HCT116 (cell line): ENCODE results near the gene SHANK3.

Experiments
- CTCF ChIP-seq, 3 experiments: fragments of 200-600 bp in 1 of 3; sonication (generic) in 1 of 3; IDR thresholded peaks in 2 of 3; conservative IDR thresholded peaks in 1 of 3; 2 replicates each; pipeline ENCODE4 v1.5.1; 2012 to 2017; ENCODE audit warnings: low read depth in 2 of 3, low read length in 2 of 3, antibody characterized with exemption in 1 of 3, borderline replicate concordance in 1 of 3, control low read depth in 1 of 3, mild to moderate bottlenecking in 1 of 3, mixed read lengths in 1 of 3, mixed run types in 1 of 3, moderate library complexity in 1 of 3; ENCODE audit not compliant: insufficient read depth in 1 of 3
- EGR1 ChIP-seq: IDR thresholded peaks from 2 replicates; pipeline ENCODE4 v1.6.1; 2012; ENCODE audit warnings: low read depth
- EZH2 ChIP-seq: fragments of 200-600 bp; sonication (generic); IDR thresholded peaks from 2 replicates; pipeline ENCODE4 v1.6.1; 2017; ENCODE audit warnings: antibody characterized with exemption, mixed run types
- JUND ChIP-seq: IDR thresholded peaks from 2 replicates; pipeline ENCODE4 v1.6.1; 2012
- POLR2A ChIP-seq: IDR thresholded peaks from 2 replicates; pipeline ENCODE4 v1.7.0; 2011; ENCODE audit warnings: borderline replicate concordance; ENCODE audit not compliant: insufficient read depth, insufficient read length; ENCODE audit errors: extremely low read depth
- POLR2AphosphoS5 ChIP-seq: IDR thresholded peaks from 2 replicates; pipeline ENCODE4 v1.6.1; 2011; ENCODE audit warnings: mild to moderate bottlenecking, low read depth, low read length, moderate library complexity
- SIN3A ChIP-seq: IDR thresholded peaks from 2 replicates; pipeline ENCODE4 v1.6.1; 2012; ENCODE audit warnings: low read depth
- SP1 ChIP-seq: IDR thresholded peaks from 2 replicates; pipeline ENCODE4 v1.6.1; 2012; ENCODE audit warnings: low read depth
- SRF ChIP-seq: IDR thresholded peaks from 2 replicates; pipeline ENCODE4 v1.6.1; 2012; ENCODE audit warnings: low read depth
- YY1 ChIP-seq: IDR thresholded peaks from 2 replicates; pipeline ENCODE4 v1.6.1; 2011; ENCODE audit warnings: low read length, low read depth, moderate library complexity, mild to moderate bottlenecking; ENCODE audit not compliant: insufficient replicate concordance; ENCODE audit errors: extremely low read depth
- ZFX ChIP-seq: fragments of 450-650 bp; IDR thresholded peaks from 2 replicates; pipeline ENCODE4 v1.6.1; 2017
- ZNF274 ChIP-seq: fragments of 200-500 bp; sonication (Bioruptor generic); IDR thresholded peaks from 2 replicates; pipeline ENCODE4 v1.6.1; 2014; ENCODE audit warnings: mild to moderate bottlenecking, low read depth, low read length, inconsistent platforms
- TF ChIP-seq, protein P1 (sequence below): IDR thresholded peaks from 2 replicates; pipeline ENCODE4 v1.6.1; 2012; ENCODE audit warnings: low read depth

DNA sequence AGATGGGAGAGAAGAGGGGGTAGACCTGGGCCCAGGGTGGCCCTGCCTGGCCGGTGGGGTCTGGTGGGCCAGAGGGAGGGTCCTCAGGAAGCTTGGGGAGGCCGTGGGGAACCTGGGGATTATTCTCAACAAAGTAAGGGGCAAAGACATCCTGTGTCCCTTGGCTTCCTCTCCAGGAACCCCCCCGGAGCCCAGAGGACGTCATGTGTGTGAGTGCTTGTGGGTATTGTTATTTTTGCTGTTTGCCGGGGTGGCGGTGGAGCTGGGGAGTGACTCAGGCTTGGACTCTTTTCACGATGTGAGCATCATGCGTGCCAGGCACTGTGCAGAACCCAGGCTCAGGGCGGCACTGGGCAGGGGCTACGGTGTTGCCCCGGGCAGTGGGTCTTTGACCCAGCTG, 982 bp upstream of the SHANK3 start:
- no peak for TF ChIP-seq CTCF (IDR thresholded peaks at IDR 0.05 in 2 of 3, conservative IDR thresholded peaks at IDR 0.05 in 1 of 3; ENCODE audit: borderline replicate concordance in 1 of 3, insufficient read depth in 1 of 3, low read depth in 2 of 3, low read length in 2 of 3)
- no peak for TF ChIP-seq POLR2A
- TF ChIP-seq SRF: no peak
- TF ChIP-seq ZFX: no peak
- no peak for TF ChIP-seq SIN3A
- no peak for TF ChIP-seq EZH2
- TF ChIP-seq EGR1: no peak
- TF ChIP-seq, protein P1, sequence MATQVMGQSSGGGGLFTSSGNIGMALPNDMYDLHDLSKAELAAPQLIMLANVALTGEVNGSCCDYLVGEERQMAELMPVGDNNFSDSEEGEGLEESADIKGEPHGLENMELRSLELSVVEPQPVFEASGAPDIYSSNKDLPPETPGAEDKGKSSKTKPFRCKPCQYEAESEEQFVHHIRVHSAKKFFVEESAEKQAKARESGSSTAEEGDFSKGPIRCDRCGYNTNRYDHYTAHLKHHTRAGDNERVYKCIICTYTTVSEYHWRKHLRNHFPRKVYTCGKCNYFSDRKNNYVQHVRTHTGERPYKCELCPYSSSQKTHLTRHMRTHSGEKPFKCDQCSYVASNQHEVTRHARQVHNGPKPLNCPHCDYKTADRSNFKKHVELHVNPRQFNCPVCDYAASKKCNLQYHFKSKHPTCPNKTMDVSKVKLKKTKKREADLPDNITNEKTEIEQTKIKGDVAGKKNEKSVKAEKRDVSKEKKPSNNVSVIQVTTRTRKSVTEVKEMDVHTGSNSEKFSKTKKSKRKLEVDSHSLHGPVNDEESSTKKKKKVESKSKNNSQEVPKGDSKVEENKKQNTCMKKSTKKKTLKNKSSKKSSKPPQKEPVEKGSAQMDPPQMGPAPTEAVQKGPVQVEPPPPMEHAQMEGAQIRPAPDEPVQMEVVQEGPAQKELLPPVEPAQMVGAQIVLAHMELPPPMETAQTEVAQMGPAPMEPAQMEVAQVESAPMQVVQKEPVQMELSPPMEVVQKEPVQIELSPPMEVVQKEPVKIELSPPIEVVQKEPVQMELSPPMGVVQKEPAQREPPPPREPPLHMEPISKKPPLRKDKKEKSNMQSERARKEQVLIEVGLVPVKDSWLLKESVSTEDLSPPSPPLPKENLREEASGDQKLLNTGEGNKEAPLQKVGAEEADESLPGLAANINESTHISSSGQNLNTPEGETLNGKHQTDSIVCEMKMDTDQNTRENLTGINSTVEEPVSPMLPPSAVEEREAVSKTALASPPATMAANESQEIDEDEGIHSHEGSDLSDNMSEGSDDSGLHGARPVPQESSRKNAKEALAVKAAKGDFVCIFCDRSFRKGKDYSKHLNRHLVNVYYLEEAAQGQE: no peak
- TF ChIP-seq YY1: no peak
- no peak for TF ChIP-seq JUND
- no peak for TF ChIP-seq POLR2AphosphoS5
- TF ChIP-seq ZNF274: no peak
- TF ChIP-seq SP1: no peak
